Ovary (tissue), 9 donors: ENCODE results near the gene PRKCE. TPM values are rescaled to one million over a fixed set of nuclear protein-coding genes. Genes with fewer than 3 reads are reported as not detected.

Source experiments
- DNase-seq, 5 donors: peaks; one replicate each; pipeline ENCODE4 v3.0.0-alpha.2; 2019 to 2020
- H3K27ac ChIP-seq, 2 donors: fragments of 200-600 bp; one replicate each; pipeline versions ENCODE4 v1.5.1 to v1.8.0; 2019 to 2022
- H3K27me3 ChIP-seq: fragments of 200-600 bp; one replicate; pipeline ENCODE4 v1.8.0; 2022
- H3K36me3 ChIP-seq: fragments of 200-600 bp; sonication (generic); one replicate; pipeline ENCODE4 v1.5.1; 2019
- H3K4me1 ChIP-seq: one replicate; pipeline ENCODE4 v1.8.1; 2013; ENCODE audit warnings: mild to moderate bottlenecking, moderate library complexity; ENCODE audit not compliant: insufficient read depth
- H3K4me3 ChIP-seq: fragments of 200-600 bp; sonication (generic); one replicate; pipeline ENCODE4 v1.5.1; 2017
- H3K9me3 ChIP-seq, 2 donors: fragments of 200-600 bp in 1 of 2; sonication (generic) in 1 of 2; one replicate each; pipeline versions ENCODE4 v1.5.1 to v1.8.1; 2013 to 2019; ENCODE audit warnings: mild to moderate bottlenecking in 1 of 2, moderate library complexity in 1 of 2
- EP300 ChIP-seq: sonication (generic); formaldehyde crosslinking; IDR thresholded peaks from one replicate; pipeline ENCODE4 v1.6.1; 2017; ENCODE audit warnings: antibody characterized with exemption
- POLR2A ChIP-seq: fragments of 450-650 bp; IDR thresholded peaks from one replicate; pipeline ENCODE4 v1.6.1; 2017; ENCODE audit warnings: antibody characterized with exemption, mild to moderate bottlenecking, moderate library complexity
- WGBS, 3 donors: extraction: QIAGEN DNeasy Blood & Tissue Kit in 1 of 3; methylation state at CpG; one replicate each; pipeline versions ENCODE4 v1.1.5 to v1.1.7; 2013 to 2017; 5-methylcytosine and 5-hydroxymethylcytosine counted together
- intact Hi-C, 4 donors: fragments of 100-400 bp; cut with DNase I; formaldehyde crosslinking; loops; one replicate each; pipeline versions ENCODE4 v1.11.0 to v1.15.1; 2022 to 2023
- polyA plus RNA-seq, 2 donors: library from polyadenylated mRNA; stranded (reverse); fragments of 200-250 nt in 1 of 2; fragments of 350-450 nt in 1 of 2; fragmentation: Illumina TruSeq in 1 of 2; extraction: RNeasy Lipid Tissue Mini Kit (QIAGEN cat#74804) in 1 of 2; gene quantifications; one replicate each; pipeline ENCODE4 v1.2.3, GENCODE V29; 2013 to 2014
- total RNA-seq, 7 donors: library from RNA; depleted of rRNA in 2 of 7; stranded (reverse); fragments of >200 nt in 2 of 7; fragmentation: NEBNext Ultra II Directional in 3 of 7; extraction: Animal tissue kit (Norgen Biotek cat#: 25700) in 3 of 7; gene quantifications; one replicate each; pipeline versions ENCODE4 v1.1.0 to v1.2.4, GENCODE V29; 2016 to 2023
- TF ChIP-seq, protein P1 (sequence below), 3 donors: fragments of 450-650 bp in 2 of 3; fragments of 200-600 bp in 1 of 3; IDR thresholded peaks; one replicate each; pipeline versions ENCODE4 v1.5.1 to v1.8.0; 2016 to 2022; ENCODE audit warnings: antibody characterized with exemption in 3 of 3, mild to moderate bottlenecking in 1 of 3
- donor health status: DM: no; HTN: no; CAD: no; lungs with moderate emphysema.
- donor health status: DM: no; HTN: no; CAD: no.
- donor health status: Bipolar disorder and iron deficiency.
- donor health status: DM: yes; HTN: yes; CAD: no.
- donor health status: DM: no; HTN: no; CAD: no.
- donor health status: DM: yes; HTN: yes; CAD: no.

Gene PRKCE
- total and polyA plus RNA-seq, 9 donors = 3.1 to 22.8 (median 12.8) TPM

DNA sequence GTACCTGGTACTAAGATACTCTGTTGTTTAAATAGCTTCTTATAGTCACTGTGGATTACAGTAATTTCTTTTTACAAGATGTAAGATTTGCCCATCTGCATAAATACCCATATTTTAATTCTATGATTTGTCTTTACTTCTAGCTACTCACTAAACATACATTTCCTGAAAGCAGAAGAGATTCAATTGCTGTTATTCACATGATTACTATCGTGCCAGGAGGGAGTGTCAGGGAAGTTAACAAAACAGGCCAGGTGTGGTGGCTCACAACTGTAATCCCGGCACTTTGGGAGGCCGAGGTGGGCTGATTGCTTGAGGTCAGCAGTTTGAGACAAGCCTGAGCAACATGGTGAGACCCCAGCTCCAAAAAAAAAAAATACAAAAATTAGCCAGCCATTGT lies 33.8 kb downstream of the PRKCE start:
- Histone ChIP-seq H3K27ac (no peak overlapping the region), H3K36me3 (no peaks in the 10 kb centered on the region), H3K27me3 (no peaks in the 10 kb centered on the region), H3K4me1 (no peaks in the 10 kb centered on the region), H3K9me3 (no peaks in the 10 kb centered on the region), H3K4me3 (no peak overlapping the region)
- 76 to 94% (median 91%) methylated on average over 3 of the region's 3 CpGs for WGBS, 3 donors
- intact Hi-C loops = no loop called here
- DNase-seq = no peak
- TF ChIP-seq, protein P1, sequence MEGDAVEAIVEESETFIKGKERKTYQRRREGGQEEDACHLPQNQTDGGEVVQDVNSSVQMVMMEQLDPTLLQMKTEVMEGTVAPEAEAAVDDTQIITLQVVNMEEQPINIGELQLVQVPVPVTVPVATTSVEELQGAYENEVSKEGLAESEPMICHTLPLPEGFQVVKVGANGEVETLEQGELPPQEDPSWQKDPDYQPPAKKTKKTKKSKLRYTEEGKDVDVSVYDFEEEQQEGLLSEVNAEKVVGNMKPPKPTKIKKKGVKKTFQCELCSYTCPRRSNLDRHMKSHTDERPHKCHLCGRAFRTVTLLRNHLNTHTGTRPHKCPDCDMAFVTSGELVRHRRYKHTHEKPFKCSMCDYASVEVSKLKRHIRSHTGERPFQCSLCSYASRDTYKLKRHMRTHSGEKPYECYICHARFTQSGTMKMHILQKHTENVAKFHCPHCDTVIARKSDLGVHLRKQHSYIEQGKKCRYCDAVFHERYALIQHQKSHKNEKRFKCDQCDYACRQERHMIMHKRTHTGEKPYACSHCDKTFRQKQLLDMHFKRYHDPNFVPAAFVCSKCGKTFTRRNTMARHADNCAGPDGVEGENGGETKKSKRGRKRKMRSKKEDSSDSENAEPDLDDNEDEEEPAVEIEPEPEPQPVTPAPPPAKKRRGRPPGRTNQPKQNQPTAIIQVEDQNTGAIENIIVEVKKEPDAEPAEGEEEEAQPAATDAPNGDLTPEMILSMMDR (IDR thresholded peaks at IDR 0.05) = no peak
- no peak for TF ChIP-seq EP300
- no peak for TF ChIP-seq POLR2A

DNA sequence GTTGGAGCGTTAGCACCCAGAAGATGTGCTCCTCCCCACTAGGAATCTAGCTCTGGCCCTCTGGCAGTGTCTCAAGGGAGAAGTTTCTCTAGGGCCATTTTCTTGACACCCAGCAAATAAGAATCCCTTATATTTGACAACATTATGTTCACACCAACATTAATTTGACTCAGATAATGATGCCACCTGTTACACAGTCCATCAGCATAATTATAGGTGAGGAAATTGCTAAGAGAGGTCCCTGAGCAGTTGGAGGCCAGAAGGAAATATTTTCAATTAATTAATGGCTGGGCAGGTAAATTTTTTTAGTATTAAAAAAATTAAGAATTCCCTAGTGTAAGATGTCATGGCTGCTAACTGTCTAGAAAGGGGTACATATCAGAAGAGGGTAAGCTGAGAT lies 36.5 kb downstream of the PRKCE start:
- Histone ChIP-seq H3K9me3 (no peaks in the 10 kb centered on the region), H3K27me3 (no peaks in the 10 kb centered on the region), H3K27ac (no peak overlapping the region), H3K4me3 (no peak overlapping the region), H3K36me3 (no peaks in the 10 kb centered on the region), H3K4me1 (no peaks in the 10 kb centered on the region)
- no peak for TF ChIP-seq POLR2A
- no peak for TF ChIP-seq EP300
- TF ChIP-seq, protein P1 (IDR thresholded peaks at IDR 0.05) = no peak
- intact Hi-C loops = no loop called here
- WGBS, 3 donors = 93 to 100% (median 100%) methylated on average over 1 of the region's 1 CpG
- no peak for DNase-seq

- no peaks in the 10 kb centered on the region for H3K9me3 ChIP-seq
- H3K4me1 ChIP-seq = no peaks in the 10 kb centered on the region
- no peaks in the 10 kb centered on the region for H3K27me3 ChIP-seq
- H3K4me3 ChIP-seq = no peak overlapping the region
- intact Hi-C loops = no loop called here
- 76 to 81% (median 77%) methylated on average over 4 of the region's 4 CpGs for WGBS, 3 donors
- H3K36me3 ChIP-seq = no peaks in the 10 kb centered on the region
- H3K27ac ChIP-seq = no peak overlapping the region
- TF ChIP-seq POLR2A = no peak
- TF ChIP-seq, protein P1 (IDR thresholded peaks at IDR 0.05) = no peak
- TF ChIP-seq EP300 = no peak
- DNase-seq = no peak
These were observed 37.2 kb downstream of the PRKCE start for GRCh38 chr2:45688479-45689298.

GRCh38 chr2:45690231-45690630 lies 38.8 kb downstream of the PRKCE start:
- no peaks in the 10 kb centered on the region for H3K36me3 ChIP-seq
- intact Hi-C loops = no loop called here
- no peaks in the 10 kb centered on the region for H3K4me1 ChIP-seq
- no peak for TF ChIP-seq POLR2A
- TF ChIP-seq, protein P1 (IDR thresholded peaks at IDR 0.05) = no peak
- TF ChIP-seq EP300 = no peak
- no peak overlapping the region for H3K4me3 ChIP-seq
- DNase-seq = no peak
- no peaks in the 10 kb centered on the region for H3K27me3 ChIP-seq
- WGBS, 3 donors = 70 to 73% (median 71%) methylated on average over 2 of the region's 2 CpGs
- H3K9me3 ChIP-seq = no peaks in the 10 kb centered on the region
- no peak overlapping the region for H3K27ac ChIP-seq
